Measurements from ENCODE around the gene F2. TPM values are rescaled to one million over a fixed set of nuclear protein-coding genes. Genes with fewer than 3 reads are reported as not detected.
A peak's percentile ranks its signal among the peaks of the same experiment; 100 is the strongest.

Gene F2
- total RNA-seq, 4 donors from 2014 or later: 0.41 to 0.48 TPM; not detected in 2

GRCh38 chr11:46743693-46744339 lies 24.8 kb downstream of the F2 start:
- intact Hi-C loops (cut with DNase I; ENCODE audit: low total_unique reads): no loop called here
- no peak for DNase-seq
- Histone ChIP-seq H3K27me3 (no peaks in the 10 kb centered on the region), H3K27ac (peak overlapping the region in 1 of 4 donors; percentile 6), H3K9me3 (no peaks in the 10 kb centered on the region), H3K4me1 (no peaks in the 10 kb centered on the region), H3K36me3 (peaks cover 0 to 64% (median 19%) of the 10 kb centered on the region in 4 donors), H3K4me3 (no peak overlapping the region)
- in situ Hi-C loops (cut with MboI; ENCODE audit: low pct_ligation_motif_present in 1 of 4, low pct_unique_long_range_greater_than_20kb in 1 of 4, low sequenced_read_pairs in 3 of 4): no loop called here
- WGBS, 2 donors (ENCODE audit: low coverage in 1 of 2): 75 to 76% methylated on average over 2 to 10 of the region's 10 CpGs
- no peak for TF ChIP-seq EP300 (IDR thresholded peaks at IDR 0.05; ENCODE audit: low read depth)
- no peak for TF ChIP-seq CTCF (IDR thresholded peaks at IDR 0.05)
- TF ChIP-seq POLR2A (IDR thresholded peaks at IDR 0.05): no peak
- no peak for TF ChIP-seq POLR2AphosphoS5 (IDR thresholded peaks at IDR 0.05)

- 79 to 85% methylated on average over 1 of the region's 1 CpG for WGBS, 2 donors (ENCODE audit: low coverage in 1 of 2)
- H3K36me3 ChIP-seq: peaks cover 0 to 73% (median 25%) of the 10 kb centered on the region in 4 donors
Measured at GRCh38 chr11:46745328-46745727, 26.3 kb downstream of the F2 start.

GRCh38 chr11:46745995-46746394 lies 27.0 kb downstream of the F2 start:
- no peak for TF ChIP-seq EP300 (IDR thresholded peaks at IDR 0.05; ENCODE audit: low read depth)
- no peak for TF ChIP-seq POLR2A (IDR thresholded peaks at IDR 0.05)
- no peak for TF ChIP-seq POLR2AphosphoS5 (IDR thresholded peaks at IDR 0.05)
- TF ChIP-seq CTCF (IDR thresholded peaks at IDR 0.05): no peak

More at GRCh38 chr11:46745328-46745727, 26.3 kb downstream of the F2 start:
- in situ Hi-C loops (cut with MboI; ENCODE audit: low pct_ligation_motif_present in 1 of 4, low pct_unique_long_range_greater_than_20kb in 1 of 4, low sequenced_read_pairs in 3 of 4): no loop called here
- Histone ChIP-seq H3K4me1 (no peaks in the 10 kb centered on the region), H3K27ac (no peak overlapping the region), H3K27me3 (no peaks in the 10 kb centered on the region), H3K9me3 (no peaks in the 10 kb centered on the region), H3K4me3 (no peak overlapping the region)
- no peak for DNase-seq
- no peak for TF ChIP-seq POLR2A (IDR thresholded peaks at IDR 0.05)
- no peak for TF ChIP-seq POLR2AphosphoS5 (IDR thresholded peaks at IDR 0.05)
- no peak for TF ChIP-seq EP300 (IDR thresholded peaks at IDR 0.05; ENCODE audit: low read depth)
- TF ChIP-seq CTCF (IDR thresholded peaks at IDR 0.05): no peak
- intact Hi-C loops (cut with DNase I; ENCODE audit: low total_unique reads): no loop called here

GRCh38 chr11:46747150-46747549 lies 28.1 kb downstream of the F2 start:
- Histone ChIP-seq H3K27ac (no peak overlapping the region), H3K9me3 (no peaks in the 10 kb centered on the region), H3K36me3 (peaks cover 0 to 76% (median 30%) of the 10 kb centered on the region in 4 donors), H3K4me3 (no peak overlapping the region), H3K27me3 (no peaks in the 10 kb centered on the region), H3K4me1 (no peaks in the 10 kb centered on the region)
- in situ Hi-C loops (cut with MboI; ENCODE audit: low pct_ligation_motif_present in 1 of 4, low pct_unique_long_range_greater_than_20kb in 1 of 4, low sequenced_read_pairs in 3 of 4) (no loop called here), intact Hi-C loops (cut with DNase I; ENCODE audit: low total_unique reads) (no loop called here)
- TF ChIP-seq EP300 (IDR thresholded peaks at IDR 0.05; ENCODE audit: low read depth): no peak
- no peak for TF ChIP-seq POLR2A (IDR thresholded peaks at IDR 0.05)
- no peak for TF ChIP-seq POLR2AphosphoS5 (IDR thresholded peaks at IDR 0.05)
- no peak for TF ChIP-seq CTCF (IDR thresholded peaks at IDR 0.05)
- 93% methylated on average over 6 of the region's 6 CpGs; no CpG with 5 or more reads in 1 of the 2 donors for WGBS, 2 donors (ENCODE audit: low coverage in 1 of 2)
- no peak for DNase-seq

More at GRCh38 chr11:46745995-46746394, 27.0 kb downstream of the F2 start:
- 75 to 91% methylated on average over 1 to 3 of the region's 3 CpGs for WGBS, 2 donors (ENCODE audit: low coverage in 1 of 2)
- Histone ChIP-seq H3K9me3 (no peaks in the 10 kb centered on the region), H3K4me3 (no peak overlapping the region), H3K36me3 (peaks cover 0 to 78% (median 29%) of the 10 kb centered on the region in 4 donors), H3K27me3 (no peaks in the 10 kb centered on the region), H3K4me1 (no peaks in the 10 kb centered on the region), H3K27ac (no peak overlapping the region)
- in situ Hi-C loops (cut with MboI; ENCODE audit: low pct_ligation_motif_present in 1 of 4, low pct_unique_long_range_greater_than_20kb in 1 of 4, low sequenced_read_pairs in 3 of 4): no loop called here
- intact Hi-C loops (cut with DNase I; ENCODE audit: low total_unique reads): no loop called here
- no peak for DNase-seq

Measured in transverse colon (tissue), 4 donors.